ENCODE results near the gene ZSWIM6.

Gene ZSWIM6

GRCh38 chr5:61347080-61347479 is 15.0 kb downstream of the ZSWIM6 start:
- TF ChIP-seq CTCF (IDR thresholded peaks at IDR 0.05; ENCODE audit: low read depth, low read length, missing control alignments): peak; percentile 29
- Histone ChIP-seq H3K36me3 (replicated peaks) (no peaks in the 10 kb centered on the region), H3K27ac (no peak overlapping the region), H3K27me3 (replicated peaks) (no peaks in the 10 kb centered on the region), H3K4me3 (ENCODE audit: low read depth, low read length) (no peak overlapping the region)
- DNase-seq: no peak
- in situ Hi-C loops (cut with HindIII; ENCODE audit: low pct_ligation_motif_present, low sequenced_read_pairs): no loop called here

GRCh38 chr5:61348447-61348846 is 16.4 kb downstream of the ZSWIM6 start:
- H3K27me3 ChIP-seq (replicated peaks): no peaks in the 10 kb centered on the region
- H3K36me3 ChIP-seq (replicated peaks): no peaks in the 10 kb centered on the region
- no peak overlapping the region for H3K27ac ChIP-seq
- in situ Hi-C loops (cut with HindIII; ENCODE audit: low pct_ligation_motif_present, low sequenced_read_pairs): no loop called here
- H3K4me3 ChIP-seq (ENCODE audit: low read depth, low read length): no peak overlapping the region
- DNase-seq: no peak
- no peak for TF ChIP-seq CTCF (IDR thresholded peaks at IDR 0.05; ENCODE audit: low read depth, low read length, missing control alignments)

- H3K4me3 ChIP-seq (ENCODE audit: low read depth, low read length): no peak overlapping the region
- in situ Hi-C loops (cut with HindIII; ENCODE audit: low pct_ligation_motif_present, low sequenced_read_pairs): no loop called here
- no peaks in the 10 kb centered on the region for H3K36me3 ChIP-seq (replicated peaks)
- H3K27ac ChIP-seq: no peak overlapping the region
- DNase-seq: no peak
- no peak for TF ChIP-seq CTCF (IDR thresholded peaks at IDR 0.05; ENCODE audit: low read depth, low read length, missing control alignments)
- no peaks in the 10 kb centered on the region for H3K27me3 ChIP-seq (replicated peaks)
These were observed 17.9 kb downstream of the ZSWIM6 start for GRCh38 chr5:61349935-61350334.

GRCh38 chr5:61350535-61350934 is 18.5 kb downstream of the ZSWIM6 start:
- no peak for DNase-seq
- no peaks in the 10 kb centered on the region for H3K36me3 ChIP-seq (replicated peaks)
- no peak overlapping the region for H3K4me3 ChIP-seq (ENCODE audit: low read depth, low read length)
- no peak for TF ChIP-seq CTCF (IDR thresholded peaks at IDR 0.05; ENCODE audit: low read depth, low read length, missing control alignments)
- in situ Hi-C loops (cut with HindIII; ENCODE audit: low pct_ligation_motif_present, low sequenced_read_pairs): no loop called here
- no peak overlapping the region for H3K27ac ChIP-seq
- H3K27me3 ChIP-seq (replicated peaks): no peaks in the 10 kb centered on the region

- no peak overlapping the region for H3K4me3 ChIP-seq (ENCODE audit: low read depth, low read length)
- H3K27ac ChIP-seq: no peak overlapping the region
- in situ Hi-C loops (cut with HindIII; ENCODE audit: low pct_ligation_motif_present, low sequenced_read_pairs): no loop called here
- no peak for DNase-seq
- no peak for TF ChIP-seq CTCF (IDR thresholded peaks at IDR 0.05; ENCODE audit: low read depth, low read length, missing control alignments)
- no peaks in the 10 kb centered on the region for H3K27me3 ChIP-seq (replicated peaks)
- H3K36me3 ChIP-seq (replicated peaks): no peaks in the 10 kb centered on the region
These were observed 19.7 kb downstream of the ZSWIM6 start for GRCh38 chr5:61351733-61352132.

GRCh38 chr5:61352180-61352579 is 20.1 kb downstream of the ZSWIM6 start:
- in situ Hi-C loops (cut with HindIII; ENCODE audit: low pct_ligation_motif_present, low sequenced_read_pairs): no loop called here
- no peak for DNase-seq
- TF ChIP-seq CTCF (IDR thresholded peaks at IDR 0.05; ENCODE audit: low read depth, low read length, missing control alignments): no peak
- Histone ChIP-seq H3K27me3 (replicated peaks) (no peaks in the 10 kb centered on the region), H3K27ac (no peak overlapping the region), H3K4me3 (ENCODE audit: low read depth, low read length) (no peak overlapping the region), H3K36me3 (replicated peaks) (no peaks in the 10 kb centered on the region)

Measured in brain microvascular endothelial cell (primary cell).